ENCODE measurements around the gene RHOBTB1.

- TF ChIP-seq EZH2 (IDR thresholded peaks at IDR 0.05; ENCODE audit: borderline replicate concordance, low read length) = no peak
- no peak for TF ChIP-seq CTCF (IDR thresholded peaks at IDR 0.05; ENCODE audit: low read length)
These were observed 66.8 kb downstream of the RHOBTB1 start for GRCh38 chr10:60877061-60877776.

Data from OCI-LY1 (cell line).